Renal cortical epithelial cell (primary cell): ENCODE results near the gene DTX1. TPM values are rescaled to one million over a fixed set of nuclear protein-coding genes. Genes with fewer than 3 reads are reported as not detected.

Source experiments
- DNase-seq: peaks from one replicate; pipeline ENCODE4 v3.0.0-alpha.2; 2011; ENCODE audit warnings: low read depth
- total RNA-seq: library from RNA; depleted of rRNA; stranded (reverse); fragments of >200 nt; gene quantifications from 2 replicates; pipeline ENCODE4 v1.2.3, GENCODE V29; 2014

The DTX1 gene
- total RNA-seq, 1 donor from 2014 or later = 0.35 TPM

DNA sequence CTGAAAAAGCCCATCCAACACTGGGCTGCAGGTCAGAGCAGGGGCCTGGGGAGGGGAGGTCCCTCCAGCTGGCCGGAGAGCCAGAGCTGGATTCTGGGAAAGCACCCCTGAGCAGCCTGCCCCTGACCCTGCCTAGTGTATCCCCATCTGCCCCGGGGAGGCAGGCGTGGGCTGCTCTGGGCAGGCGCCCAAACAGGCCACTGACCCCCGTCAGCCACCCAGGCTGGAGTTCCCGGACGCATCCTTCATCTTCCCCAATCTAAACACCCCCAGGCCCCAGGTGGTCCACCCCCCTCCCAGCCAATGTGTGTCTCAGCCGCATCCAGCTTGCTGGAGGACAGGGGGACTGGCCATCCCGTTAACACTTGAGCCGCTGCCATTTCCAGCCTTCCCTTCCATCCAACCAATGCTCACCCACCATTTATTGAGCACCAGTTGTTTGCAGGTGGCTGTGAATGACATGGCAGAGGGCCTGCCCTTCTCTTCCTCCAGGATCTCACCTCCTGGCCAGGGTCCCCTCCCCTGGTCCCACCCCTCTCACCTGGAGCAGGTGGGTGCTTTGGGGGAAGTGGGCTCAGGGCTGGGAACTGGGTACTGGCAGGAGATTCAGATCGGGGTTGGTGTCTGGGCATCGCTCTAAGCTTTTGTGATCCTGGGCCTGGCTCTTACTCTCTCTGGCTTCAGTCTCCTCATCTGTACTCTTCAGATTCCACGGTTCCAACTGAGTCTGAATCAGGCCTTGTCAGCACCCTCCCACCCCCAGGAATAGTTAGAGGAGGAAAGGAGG, 743 bp upstream of the DTX1 start:
- DNase-seq = no peak

DNA sequence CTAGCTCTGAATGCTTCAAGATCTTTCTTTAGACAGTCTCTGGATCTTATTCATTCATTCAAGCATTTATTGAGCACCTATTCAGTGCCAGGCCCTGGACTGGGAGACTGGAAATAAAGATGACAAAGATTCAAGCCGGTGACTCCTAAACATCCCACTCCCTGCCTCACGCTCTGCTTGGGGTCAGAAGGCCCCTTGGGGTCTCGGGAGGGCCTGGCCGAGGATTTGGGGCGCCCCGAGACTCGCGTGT, 224 bp upstream of the DTX1 start:
- DNase-seq = no peak

- no peak for DNase-seq
These were observed 1.3 kb downstream of the DTX1 start for GRCh38 chr12:113057565-113058485.

- DNase-seq = no peak
These were observed 2.0 kb downstream of the DTX1 start for GRCh38 chr12:113058553-113058952.

GRCh38 chr12:113059071-113059595, 2.6 kb downstream of the DTX1 start:
- DNase-seq = no peak

GRCh38 chr12:113060336-113060960, 3.9 kb downstream of the DTX1 start:
- no peak for DNase-seq

DNA sequence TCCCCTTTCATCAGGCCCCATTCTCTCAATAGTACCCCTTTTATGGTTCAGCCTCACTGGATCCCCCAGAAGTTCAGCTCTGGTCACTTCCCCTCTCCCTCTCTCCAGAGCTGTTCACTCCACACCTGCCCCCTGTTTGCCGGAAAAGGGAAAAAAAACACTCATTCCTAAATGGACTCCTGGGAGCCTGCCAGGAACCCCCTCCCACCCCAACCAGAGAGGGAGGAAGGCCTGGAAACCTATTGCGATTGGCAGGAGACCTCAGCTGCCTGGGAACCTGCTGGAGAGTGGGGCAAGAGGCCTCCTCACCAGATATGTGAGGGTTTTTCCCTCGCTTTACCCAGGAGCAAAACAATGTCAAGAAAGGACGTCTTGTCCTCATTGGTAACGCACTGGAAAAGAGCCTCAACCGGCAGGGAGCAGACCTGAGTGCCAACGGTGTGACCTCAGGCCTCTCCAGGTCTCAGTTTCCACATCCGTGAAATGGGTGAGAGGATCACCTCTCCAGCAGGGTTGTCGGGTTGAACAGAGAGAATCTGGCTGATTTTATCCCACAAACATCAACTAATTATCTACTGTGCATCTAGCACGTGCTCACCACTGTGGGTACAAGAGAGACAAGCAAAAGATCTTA, 4.6 kb downstream of the DTX1 start:
- no peak for DNase-seq

GRCh38 chr12:113062502-113063395, 6.2 kb downstream of the DTX1 start:
- no peak for DNase-seq

GRCh38 chr12:113063396-113064350, 7.1 kb downstream of the DTX1 start:
- DNase-seq = no peak

DNA sequence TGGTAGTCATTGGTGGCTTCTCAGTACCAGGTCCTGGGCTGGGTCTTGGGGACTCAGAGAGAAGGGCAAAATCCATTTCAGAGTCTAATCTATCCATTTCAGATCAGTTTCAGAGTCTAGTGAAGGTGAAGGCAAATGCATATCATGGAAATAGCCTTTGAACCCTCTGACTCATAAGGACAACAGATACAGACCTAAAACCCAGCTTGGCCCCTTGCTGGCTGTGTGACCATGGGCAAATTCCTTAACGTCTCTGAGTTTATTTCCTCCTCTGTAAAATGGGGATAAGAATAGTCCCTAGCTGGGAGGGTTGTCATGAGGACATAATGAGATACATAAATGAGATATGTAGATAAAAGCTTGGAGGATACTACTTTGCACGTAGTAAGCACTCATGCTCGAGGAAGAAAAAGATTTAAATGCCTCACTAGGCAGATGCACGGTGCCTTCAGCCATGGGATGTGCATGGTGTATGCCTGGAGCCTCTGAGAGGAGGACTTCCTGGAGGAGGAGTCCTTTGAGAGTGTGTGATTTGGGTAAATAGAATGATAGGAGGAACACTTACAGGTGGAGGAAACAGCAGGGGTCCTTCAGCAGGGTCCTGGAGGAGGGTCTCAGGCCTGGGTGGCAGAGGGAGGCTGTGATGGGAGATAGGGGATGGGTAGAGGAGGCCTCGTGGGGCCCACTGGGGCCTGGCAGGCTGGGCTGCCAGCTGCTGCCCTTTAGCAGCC, 8.0 kb downstream of the DTX1 start:
- DNase-seq = no peak

DNA sequence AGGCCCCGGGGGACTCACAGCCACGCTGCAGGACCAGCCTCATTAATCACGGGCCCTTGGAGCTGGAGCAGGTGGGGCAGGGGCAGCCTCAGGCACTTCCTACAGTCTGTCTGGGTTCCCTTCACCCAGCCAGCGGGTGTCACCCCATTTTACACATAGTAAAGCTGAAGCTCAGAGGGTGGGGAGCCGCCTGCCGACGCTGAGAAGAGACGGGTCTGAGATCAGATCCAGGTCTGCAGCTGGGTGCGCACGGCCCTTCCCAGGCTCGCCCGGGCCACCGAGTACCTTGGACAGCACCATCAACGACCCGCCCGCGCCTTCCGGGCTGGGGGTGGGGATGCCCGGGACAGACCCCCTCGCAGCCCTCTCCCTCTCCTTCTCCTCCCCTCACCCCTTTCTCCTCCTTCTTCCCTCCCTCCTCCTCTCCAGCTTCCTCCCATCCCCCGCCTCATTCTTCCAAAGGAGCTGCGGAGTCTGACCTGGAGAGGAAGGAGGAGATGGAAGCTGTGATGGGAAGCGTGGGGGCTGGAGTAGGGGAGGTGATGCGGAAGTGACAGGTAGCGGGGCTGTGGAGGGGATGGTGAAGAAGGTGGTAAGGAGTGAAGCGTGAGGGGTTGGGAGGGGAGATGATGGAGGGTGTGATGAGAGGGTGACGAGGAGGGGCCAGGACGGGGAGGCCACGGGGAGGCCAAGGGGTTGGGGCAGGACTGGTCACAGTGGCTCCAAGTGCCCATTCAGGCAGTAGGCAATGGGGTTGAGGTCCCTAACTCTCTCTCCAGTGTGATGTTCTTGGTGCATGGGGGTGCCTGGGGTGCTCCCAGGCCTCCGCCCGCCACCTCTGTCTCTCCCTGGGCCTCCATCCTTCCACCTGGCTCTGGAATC, 8.8 kb downstream of the DTX1 start:
- no peak for DNase-seq

GRCh38 chr12:113066813-113067400, 10.4 kb downstream of the DTX1 start:
- no peak for DNase-seq

- no peak for DNase-seq
These were observed 11.7 kb downstream of the DTX1 start for GRCh38 chr12:113067987-113068935.

GRCh38 chr12:113069149-113069548, 12.6 kb downstream of the DTX1 start:
- no peak for DNase-seq

- DNase-seq = no peak
These were observed 13.2 kb downstream of the DTX1 start for GRCh38 chr12:113069751-113070116.

- no peak for DNase-seq
These were observed 13.8 kb downstream of the DTX1 start for GRCh38 chr12:113070117-113070906.
